IPS-NIHi11 (cell line): ENCODE results near the gene TBL1X.
"Not testable (repeated sequence)": the region's sequence is repeated elsewhere in the genome, so short reads cannot be mapped to it uniquely, and the experiment has no call there.

Experiments used
- DNase-seq: peaks from one replicate; pipeline ENCODE4 v3.0.0; 2012; ENCODE audit warnings: mixed read lengths, low spot score

Gene TBL1X

DNA sequence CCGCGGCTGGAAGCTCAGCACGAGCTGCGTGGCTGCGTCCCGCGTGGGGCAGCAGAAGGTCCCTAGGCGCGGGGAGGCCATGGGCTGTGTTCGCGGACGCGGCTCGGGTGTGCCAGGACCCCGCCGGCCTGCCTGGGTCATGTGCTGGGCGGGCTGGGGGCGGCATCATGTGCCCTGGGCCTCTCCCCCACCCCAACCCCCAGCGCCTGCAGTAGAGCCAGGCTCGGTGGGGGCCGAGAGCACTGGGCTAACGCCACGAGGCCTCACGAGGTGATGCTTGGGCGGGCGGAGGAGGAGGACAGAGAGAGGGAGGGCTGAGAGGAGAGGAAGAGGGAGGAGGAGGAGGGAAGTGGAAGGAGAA is 300.9 kb downstream of the TBL1X start, which contains the start of gene GPR143:
GPR143 (minus strand) TSS at position 111 of the 361 bp plus-strand sequence; CDS start at position 81, 30 bp downstream.
- DNase-seq: peak; percentile 63

DNA sequence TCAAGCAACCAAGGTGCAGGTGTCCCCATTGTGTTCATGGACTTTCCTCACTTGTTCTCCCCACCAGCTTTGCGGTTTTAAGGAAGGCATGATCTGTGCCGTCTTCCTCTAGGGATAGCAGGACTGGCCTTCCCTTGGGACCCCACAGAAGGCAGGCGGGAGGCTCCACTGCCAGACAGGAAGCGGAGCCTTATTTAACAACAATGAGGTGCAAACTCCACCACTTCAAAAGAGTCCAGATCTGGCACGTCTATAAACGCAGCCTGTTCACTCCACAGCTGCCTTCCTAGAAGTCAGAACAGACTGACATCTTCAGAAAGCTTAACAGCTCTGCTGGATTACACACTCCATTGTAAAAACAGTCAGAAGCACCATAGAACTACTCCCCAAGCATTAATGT is 302.5 kb downstream of the TBL1X start:
- DNase-seq: no peak

GRCh38 chrX:9768321-9768839 is 303.5 kb downstream of the TBL1X start:
- not testable (repeated sequence) for DNase-seq

DNA sequence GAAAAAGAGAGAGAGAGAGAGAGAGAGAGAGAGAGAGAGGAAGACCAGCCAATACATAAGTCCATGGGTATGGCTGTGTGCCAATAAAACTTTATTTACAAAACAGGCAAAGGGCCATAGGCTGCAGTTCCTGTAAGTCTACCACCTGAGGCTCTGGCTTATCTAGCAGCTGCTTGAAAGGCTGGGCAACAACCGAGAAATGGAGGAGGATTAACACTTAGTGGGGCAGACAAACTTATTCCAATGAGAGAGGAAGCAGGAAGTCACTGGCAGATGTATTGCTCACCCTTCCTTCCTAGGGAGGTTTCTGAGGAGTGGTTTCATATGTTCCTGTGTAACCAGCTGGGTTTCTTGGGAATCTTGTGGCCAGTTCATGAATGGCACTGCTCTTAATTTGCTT is 305.5 kb downstream of the TBL1X start:
- DNase-seq: no peak

DNA sequence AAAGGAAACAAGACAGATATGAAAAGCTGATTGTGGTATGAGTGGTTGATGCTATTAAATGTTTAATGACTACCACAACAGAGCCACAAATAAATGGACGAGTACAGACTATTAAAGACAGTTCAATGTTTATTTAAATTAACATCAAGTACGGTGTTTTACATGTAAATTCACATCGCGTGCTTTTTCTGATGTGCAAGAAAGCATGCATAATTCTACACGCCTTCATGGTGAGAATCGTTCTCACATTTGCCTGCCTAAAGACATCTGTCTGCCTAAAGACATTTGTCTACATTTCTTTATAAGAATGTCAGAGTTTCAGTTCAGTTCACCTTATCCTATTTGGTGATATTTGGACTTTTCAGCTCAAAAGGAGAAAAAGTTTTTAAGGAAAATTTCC is 308.1 kb downstream of the TBL1X start:
- no peak for DNase-seq

DNA sequence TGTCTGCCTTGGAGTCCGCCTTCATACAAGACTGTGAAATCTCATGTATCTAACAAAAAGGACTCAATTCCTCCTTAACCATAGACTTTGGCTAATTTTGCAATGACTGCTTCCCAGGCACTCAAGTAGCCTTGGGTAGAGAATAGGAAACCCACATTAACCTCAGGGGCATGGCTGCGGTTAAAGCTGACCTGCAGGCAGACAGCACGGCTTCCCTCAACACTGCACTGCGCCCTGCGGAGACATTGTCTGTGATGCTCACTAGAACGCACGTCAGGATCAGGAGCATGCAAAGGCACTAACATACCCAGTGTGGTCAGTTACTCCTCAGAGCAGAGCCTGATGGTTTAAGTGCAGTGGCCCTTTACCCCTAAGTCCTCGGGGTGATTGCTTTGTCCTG is 311.1 kb downstream of the TBL1X start:
- DNase-seq: no peak

DNA sequence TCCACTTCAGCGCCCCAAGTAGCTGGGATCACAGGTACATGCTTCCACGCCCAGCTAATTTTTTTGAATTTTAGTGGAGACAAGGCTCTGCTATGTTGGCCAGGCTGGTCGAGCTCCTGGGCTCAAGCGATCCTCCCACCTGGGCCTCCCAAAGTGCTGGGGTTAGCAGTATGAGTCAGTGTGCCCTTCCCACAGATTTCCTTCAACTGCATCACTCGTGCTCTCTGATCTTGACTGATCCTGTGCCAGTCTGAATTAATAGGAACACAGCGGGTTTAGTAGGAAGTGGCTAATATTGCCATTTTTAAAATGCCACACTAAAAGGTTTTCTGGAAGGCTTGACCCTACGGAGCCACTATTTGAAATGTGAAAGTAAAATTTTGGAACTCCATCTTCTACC is 317.1 kb downstream of the TBL1X start:
- no peak for DNase-seq

DNA sequence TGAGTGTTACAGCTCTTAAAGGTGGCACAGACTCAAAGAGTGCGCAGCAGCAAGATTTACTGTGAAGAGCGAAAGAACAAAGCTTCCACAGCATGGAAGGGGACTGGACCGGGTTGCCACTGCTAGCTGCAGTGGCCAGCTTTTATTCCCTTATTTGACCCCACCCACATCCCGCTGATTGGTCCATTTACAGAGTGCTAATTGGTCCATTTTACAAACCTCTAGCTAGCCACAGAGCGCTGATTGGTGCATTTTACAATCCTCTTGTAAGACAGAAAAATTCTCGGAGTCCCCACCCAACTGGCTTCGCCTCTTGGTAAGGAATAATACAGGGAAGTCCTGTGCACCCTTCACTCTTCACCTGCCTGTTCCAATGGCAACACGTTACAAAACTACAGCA is 319.5 kb downstream of the TBL1X start:
- DNase-seq: no peak

DNA sequence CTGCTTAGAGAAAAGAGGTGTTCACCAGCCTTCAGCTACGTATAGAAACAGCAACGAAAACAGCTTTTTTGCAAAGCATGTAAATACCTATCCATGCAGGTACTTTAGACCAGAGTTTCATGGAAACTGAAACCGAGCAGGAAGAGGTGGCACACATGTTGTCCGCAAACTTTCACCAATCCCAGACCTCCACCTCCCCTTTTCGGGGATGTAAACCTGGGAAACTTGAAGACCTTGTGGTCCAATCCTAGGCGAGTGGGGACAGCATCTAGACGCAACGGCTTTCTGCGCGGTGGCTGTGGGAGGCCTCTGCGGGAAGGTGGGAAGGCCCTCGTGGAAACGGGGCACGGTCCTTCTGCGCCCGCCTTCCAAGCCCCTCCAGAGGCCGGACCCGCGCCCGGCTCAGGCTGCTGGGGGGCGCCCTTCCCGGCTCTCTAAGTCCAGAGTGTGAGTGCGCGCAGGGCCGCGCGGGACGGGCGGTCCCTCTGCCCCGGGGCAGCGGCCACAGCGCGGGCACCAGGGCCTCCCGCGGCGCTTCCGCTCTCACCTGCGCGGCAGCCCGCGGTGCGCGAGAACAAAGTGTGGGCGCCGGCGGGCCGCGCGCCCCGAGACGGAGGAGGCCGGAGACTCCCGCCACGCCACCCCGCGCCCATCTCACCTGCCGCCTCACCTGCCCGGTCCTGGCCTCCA is 320.5 kb downstream of the TBL1X start:
- DNase-seq: no peak

DNA sequence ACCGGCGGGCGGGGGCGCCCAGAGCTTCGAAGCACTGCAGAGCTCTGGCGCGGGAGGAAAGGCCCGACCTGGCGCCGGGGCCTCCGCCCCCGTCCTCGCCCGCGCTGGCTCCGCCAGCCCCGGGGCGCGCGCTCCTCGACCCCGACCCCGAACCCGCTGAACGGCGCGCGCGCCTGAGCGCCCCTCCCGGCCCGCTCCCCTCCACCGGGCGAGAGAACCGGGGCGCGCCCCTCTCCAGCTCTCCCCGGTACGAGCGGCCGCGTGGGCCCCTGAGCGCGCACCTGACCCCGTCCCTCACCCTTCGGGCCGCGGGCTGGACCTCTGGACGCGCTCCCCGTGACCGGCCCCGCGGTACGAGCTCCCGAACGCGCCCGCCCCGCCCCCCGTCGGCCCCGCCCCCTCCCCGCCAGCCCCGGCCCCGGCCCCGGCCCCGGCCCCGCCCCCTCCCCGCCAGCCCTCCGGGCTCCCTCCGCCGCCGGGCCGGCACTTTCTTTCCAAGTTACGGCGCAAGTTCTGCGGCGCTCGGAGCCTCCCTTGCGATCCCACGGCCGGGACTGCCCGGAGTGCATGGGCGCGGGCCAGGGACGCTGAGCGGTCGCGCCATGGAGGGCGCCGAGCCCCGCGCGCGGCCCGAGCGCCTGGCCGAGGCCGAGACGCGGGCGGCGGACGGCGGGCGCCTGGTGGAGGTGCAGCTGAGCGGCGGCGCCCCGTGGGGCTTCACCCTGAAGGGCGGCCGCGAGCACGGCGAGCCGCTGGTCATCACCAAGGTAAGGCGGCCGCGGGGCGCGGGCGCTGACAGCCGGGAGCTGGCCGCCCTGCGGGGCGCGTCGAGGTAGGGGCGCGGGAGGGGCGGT is 321.3 kb downstream of the TBL1X start, which contains the start of gene SHROOM2:
SHROOM2 (plus strand) TSS at position 486 of the 854 bp plus-strand sequence; CDS start at position 603, 117 bp downstream.
- peak; percentile 63 for DNase-seq

- DNase-seq: peak; percentile 45
Measured at GRCh38 chrX:9786798-9787635, 322.2 kb downstream of the TBL1X start.

GRCh38 chrX:9788911-9789310 is 324.1 kb downstream of the TBL1X start:
- DNase-seq: no peak

- DNase-seq: no peak
Measured at GRCh38 chrX:9789555-9789954, 324.7 kb downstream of the TBL1X start.
